Measurements from ENCODE around the gene LMO7. TPM values are rescaled to one million over a fixed set of nuclear protein-coding genes. Genes with fewer than 3 reads are reported as not detected.

LMO7 gene
- total and polyA plus RNA-seq, 2 of the 8 experiments (the other 6 are each of a cell fraction or from before 2014, with no cell fraction given) = 8.1 to 28.3 TPM

DNA sequence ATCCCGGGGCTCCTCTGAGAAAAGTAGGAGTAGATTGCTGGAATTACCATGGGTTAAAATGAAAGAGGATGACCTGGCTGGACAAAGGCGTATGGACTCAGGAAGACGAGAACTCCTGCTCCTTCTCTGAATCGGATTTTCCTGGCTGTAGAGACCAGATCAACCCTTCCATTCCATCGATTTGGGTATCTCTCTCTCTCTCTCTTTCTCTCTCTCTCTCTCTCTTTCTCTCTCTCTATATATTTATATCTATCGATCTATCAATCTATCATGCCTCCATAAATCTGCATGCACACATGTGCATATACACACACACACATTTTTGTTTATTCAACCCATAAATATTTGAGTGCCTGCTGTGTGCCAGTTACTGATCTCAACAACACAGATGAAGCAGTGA, 234.9 kb downstream of the LMO7 start (continued):
- no peak for TF ChIP-seq CEBPB (IDR thresholded peaks at IDR 0.05; ENCODE audit: low read depth, low read length)
- TF ChIP-seq ATF2 (IDR thresholded peaks at IDR 0.05; ENCODE audit: low read length) = no peak
- no peak for TF ChIP-seq SUZ12 (IDR thresholded peaks at IDR 0.05; ENCODE audit: low read length)
- no peak for TF ChIP-seq KDM1A (IDR thresholded peaks at IDR 0.05; ENCODE audit: borderline replicate concordance, low read length)
- TF ChIP-seq CHD1 (IDR thresholded peaks at IDR 0.05; ENCODE audit: low read depth, low read length) = no peak
- TF ChIP-seq PHF8 (conservative IDR thresholded peaks at IDR 0.05; ENCODE audit: low read depth, low read length) = no peak
